ENCODE data around the gene RASGRP2.

RASGRP2 gene

DNA sequence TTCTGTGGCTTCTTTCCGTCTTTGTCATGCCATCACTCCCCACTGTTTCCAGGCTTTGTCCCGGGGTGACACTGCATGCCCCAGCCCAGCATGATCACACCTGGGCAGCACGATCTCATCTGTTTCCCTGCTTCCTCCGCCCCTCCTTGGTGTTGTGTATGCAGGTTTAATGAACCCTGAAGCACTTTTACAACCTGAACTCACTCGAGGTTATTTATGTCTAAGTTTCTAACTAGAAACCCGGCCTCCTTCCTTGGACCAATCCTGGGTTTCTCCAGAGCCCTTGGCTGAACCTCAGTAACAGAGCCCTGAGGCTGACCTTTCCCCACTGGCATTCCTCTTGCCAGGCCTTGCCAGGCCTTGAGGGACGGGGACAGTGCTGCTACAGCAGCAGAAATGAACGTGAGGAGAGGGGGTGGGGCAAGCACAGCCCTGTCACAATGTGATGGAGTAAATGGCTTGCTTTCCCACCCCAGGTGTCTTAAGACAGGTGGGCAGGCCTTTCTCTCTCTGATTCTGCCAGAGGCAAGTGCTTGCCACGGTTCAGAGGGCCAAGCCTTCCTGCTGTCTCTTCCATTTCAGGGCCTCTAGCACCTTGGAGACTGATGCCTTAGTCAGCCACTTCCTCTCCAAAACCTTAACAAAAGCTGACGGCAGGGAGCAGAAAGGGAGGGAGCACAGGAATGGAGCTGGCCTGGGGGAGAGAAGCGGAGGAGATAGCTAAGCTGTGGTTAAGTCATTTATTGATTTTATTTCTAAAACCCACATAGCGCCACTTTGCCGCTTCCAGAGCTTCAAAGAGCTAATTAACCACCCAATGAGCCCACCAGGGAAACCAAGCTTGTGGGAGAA lies 19.0 kb upstream of the RASGRP2 start:
- no peak overlapping the region for H3K4me3 ChIP-seq (ENCODE audit: low read depth, low read length)
- TF ChIP-seq, protein P1, sequence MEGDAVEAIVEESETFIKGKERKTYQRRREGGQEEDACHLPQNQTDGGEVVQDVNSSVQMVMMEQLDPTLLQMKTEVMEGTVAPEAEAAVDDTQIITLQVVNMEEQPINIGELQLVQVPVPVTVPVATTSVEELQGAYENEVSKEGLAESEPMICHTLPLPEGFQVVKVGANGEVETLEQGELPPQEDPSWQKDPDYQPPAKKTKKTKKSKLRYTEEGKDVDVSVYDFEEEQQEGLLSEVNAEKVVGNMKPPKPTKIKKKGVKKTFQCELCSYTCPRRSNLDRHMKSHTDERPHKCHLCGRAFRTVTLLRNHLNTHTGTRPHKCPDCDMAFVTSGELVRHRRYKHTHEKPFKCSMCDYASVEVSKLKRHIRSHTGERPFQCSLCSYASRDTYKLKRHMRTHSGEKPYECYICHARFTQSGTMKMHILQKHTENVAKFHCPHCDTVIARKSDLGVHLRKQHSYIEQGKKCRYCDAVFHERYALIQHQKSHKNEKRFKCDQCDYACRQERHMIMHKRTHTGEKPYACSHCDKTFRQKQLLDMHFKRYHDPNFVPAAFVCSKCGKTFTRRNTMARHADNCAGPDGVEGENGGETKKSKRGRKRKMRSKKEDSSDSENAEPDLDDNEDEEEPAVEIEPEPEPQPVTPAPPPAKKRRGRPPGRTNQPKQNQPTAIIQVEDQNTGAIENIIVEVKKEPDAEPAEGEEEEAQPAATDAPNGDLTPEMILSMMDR (IDR thresholded peaks at IDR 0.05; ENCODE audit: low read depth, low read length, missing control alignments), result no peak
- in situ Hi-C loops (cut with HindIII; ENCODE audit: low sequenced_read_pairs), result loop anchor here (25.0 kb wide), 1 partner anchor 99 kb away; no protein-coding TSS in a partner anchor
- DNase-seq (ENCODE audit: low read depth), result peak; percentile 85

DNA sequence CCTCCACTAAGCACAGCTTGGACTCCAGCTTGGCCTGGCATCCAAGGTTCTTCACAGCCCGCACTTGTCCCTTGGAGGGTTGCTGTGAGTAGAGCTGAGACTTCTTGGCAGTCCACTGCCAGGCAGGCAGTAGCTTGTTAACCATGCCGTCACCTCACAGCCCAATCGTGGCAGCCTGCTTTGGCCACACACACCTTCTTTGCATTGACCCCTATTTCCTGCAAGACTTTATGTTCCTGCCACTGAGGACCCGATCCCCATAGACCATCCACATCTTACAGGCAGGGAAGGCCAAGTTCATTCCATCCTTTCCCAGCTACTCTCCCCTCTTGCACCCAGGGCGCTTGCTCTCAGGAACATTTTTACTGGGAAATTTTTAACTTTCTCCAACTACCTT lies 18.3 kb upstream of the RASGRP2 start:
- TF ChIP-seq, protein P1 (IDR thresholded peaks at IDR 0.05; ENCODE audit: low read depth, low read length, missing control alignments), result no peak
- no peak for DNase-seq (ENCODE audit: low read depth)
- in situ Hi-C loops (cut with HindIII; ENCODE audit: low sequenced_read_pairs), result loop anchor here (25.0 kb wide), 1 partner anchor 100 kb away; no protein-coding TSS in a partner anchor
- H3K4me3 ChIP-seq (ENCODE audit: low read depth, low read length), result no peak overlapping the region

DNA sequence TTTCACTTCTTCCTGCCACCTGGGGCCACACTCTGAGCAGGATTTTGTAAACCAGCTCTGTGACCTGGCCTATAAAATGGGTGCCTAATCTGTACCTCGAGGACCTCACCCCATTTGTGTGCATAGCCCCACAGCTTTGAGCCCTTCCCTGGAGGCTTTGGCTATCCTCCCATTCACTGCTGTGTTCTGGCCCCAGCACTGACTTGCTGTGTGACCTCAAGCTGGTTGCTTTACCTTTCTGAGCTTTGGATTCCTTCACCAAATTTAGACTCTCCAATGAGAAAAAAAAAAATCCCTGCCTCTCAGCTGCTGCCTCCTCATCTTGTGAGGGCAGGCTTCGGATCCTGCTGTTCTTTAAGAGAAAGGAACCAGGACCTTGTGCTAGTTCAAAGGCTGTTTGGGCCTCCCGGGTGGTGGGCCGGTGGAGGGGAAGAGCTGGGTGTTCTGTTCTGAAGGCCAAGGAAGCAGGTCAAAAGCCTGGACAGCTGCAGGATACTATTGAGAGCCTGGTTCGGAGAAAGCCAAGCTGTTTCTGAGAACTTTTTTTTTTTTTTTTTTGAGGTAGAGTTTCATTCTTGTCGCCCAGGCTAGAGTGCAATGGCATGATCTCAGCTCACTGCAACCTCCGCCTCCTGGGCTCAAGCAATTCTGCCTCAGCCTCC lies 16.9 kb upstream of the RASGRP2 start:
- TF ChIP-seq, protein P1 (IDR thresholded peaks at IDR 0.05; ENCODE audit: low read depth, low read length, missing control alignments), result no peak

DNA sequence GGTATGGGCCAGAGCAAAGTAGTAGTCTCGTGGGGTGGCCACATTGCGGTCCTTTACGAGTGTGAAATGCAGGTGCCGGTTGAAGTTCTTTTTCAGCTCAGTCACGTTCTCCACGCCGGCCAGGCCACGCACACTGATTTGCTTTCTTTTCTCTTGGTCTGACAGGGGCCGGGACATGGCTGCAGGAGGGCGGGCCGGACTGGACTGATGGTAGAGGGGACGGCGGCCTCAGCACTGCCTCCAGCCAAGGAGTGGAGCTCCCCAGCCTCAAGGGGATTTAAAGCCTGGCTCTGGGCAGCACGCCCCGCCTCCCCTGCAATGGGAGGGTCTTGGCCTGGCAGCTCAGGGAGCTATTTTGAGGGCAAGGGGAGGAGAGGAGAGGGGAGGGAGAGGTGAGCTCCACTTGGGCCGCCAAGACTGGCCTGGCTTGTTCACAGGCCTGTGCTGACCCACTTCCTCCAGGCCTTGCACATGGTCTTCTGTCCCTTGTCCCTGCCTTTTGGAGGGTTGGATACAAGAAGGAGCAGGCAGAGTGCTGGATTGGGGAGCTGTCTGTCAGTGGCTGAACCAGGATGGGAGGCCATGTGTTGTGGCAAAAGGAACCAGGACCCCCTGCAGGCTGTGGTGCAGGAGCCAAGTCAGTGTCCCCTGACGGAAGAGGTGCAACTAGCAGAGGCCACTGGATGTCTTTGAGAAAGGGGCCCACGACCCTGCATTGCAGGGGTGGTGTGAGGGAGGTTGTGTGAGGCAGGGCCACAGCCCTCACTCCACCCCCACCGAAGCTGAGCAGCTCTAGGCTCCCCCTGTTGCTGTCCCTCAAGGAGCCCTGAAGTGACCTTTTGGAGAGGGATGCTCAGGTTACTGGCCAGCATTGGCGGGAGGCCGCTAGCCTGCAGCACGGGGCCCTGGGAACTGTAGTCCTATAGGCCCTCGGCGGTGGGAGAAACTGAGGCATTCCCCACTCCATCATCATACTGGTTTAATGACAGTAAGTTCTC lies 16.1 kb upstream of the RASGRP2 start, which contains the start of gene PYGM:
Gene PYGM, minus strand, starts transcription at position 253 of the 998 bp plus-strand sequence. Its CDS starts 76 bp downstream, at position 177.
- TF ChIP-seq, protein P1 (IDR thresholded peaks at IDR 0.05; ENCODE audit: low read depth, low read length, missing control alignments), result no peak
- no peak within 1 kb of the TSS for H3K4me3 ChIP-seq (ENCODE audit: low read depth, low read length)
- in situ Hi-C loops (cut with HindIII; ENCODE audit: low sequenced_read_pairs), result loop anchor here (25.0 kb wide), 1 partner anchor 102 kb away; no protein-coding TSS in a partner anchor
- DNase-seq (ENCODE audit: low read depth), result no peak

More for the DNA sequence above, 16.9 kb upstream of the RASGRP2 start:
- H3K4me3 ChIP-seq (ENCODE audit: low read depth, low read length), result no peak overlapping the region
- in situ Hi-C loops (cut with HindIII; ENCODE audit: low sequenced_read_pairs), result loop anchor here (25.0 kb wide), 1 partner anchor 101 kb away; no protein-coding TSS in a partner anchor
- no peak for DNase-seq (ENCODE audit: low read depth)

DNA sequence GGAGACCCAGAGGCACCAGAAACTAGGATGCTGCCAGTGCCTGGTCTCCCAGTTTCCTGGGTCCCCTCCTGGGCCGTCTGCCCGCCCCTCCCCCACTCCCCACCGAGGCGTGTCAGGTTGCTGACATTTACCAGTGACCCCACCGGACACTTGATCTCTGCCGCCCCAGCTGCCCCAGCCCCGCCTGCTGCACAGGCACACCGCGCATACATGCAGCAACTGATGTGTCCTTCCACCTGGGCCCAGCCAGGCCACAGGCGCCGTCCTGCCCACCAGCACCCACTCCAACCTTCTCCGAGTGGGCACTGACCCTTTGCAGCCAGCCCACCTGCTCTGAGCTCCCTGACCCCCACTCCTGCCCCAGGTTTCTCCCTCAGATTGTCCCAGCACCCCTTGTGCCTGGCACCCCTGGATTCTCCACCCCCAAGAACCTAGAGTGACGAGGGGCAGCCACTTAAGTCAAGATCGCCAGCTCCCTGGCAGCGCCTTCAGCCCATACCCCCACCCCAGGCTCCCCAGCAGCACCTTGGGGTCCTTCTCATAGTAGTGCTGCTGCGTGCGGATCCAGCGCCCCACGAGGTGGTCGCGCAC lies 15.3 kb upstream of the RASGRP2 start:
- in situ Hi-C loops (cut with HindIII; ENCODE audit: low sequenced_read_pairs), result loop anchor here (25.0 kb wide), 1 partner anchor 103 kb away; no protein-coding TSS in a partner anchor
- no peak for DNase-seq (ENCODE audit: low read depth)
- no peak overlapping the region for H3K4me3 ChIP-seq (ENCODE audit: low read depth, low read length)
- TF ChIP-seq, protein P1 (IDR thresholded peaks at IDR 0.05; ENCODE audit: low read depth, low read length, missing control alignments), result no peak

All from astrocyte of the cerebellum (primary cell).